NCI-H1436 treated with DMSO at 0.1 percent for 48 hours (cell line): ENCODE results near the gene TRERF1.

Experiments used
- DNase-seq: peaks from one replicate; lab custom pipeline; 2025; lab: John Stamatoyannopoulos, UW

Gene TRERF1

GRCh38 chr6:42184475-42184874, 267.3 kb downstream of the TRERF1 start:
- DNase-seq = no peak

GRCh38 chr6:42182101-42182500, 269.6 kb downstream of the TRERF1 start:
- no peak for DNase-seq

DNA sequence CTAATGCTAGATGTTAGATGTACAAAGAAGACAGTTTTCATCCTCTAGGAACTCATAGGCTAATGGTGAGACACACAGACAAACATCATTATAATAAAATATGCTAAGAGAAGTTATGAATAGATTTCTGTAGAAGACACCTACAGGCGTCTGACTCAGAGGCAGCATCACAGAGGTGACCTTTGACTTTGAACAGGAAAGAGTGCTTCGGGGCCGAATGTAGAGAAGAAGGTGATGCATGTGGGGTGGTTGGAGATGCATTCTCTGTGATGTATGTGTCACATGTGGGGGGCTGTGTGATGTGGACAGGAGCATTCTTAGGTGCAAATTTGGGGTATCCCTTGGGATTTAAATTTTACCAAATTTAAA, 271.8 kb downstream of the TRERF1 start:
- DNase-seq = no peak

GRCh38 chr6:42179261-42179944, 272.3 kb downstream of the TRERF1 start:
- DNase-seq = no peak

GRCh38 chr6:42177514-42178364, 274.0 kb downstream of the TRERF1 start:
- no peak for DNase-seq

- DNase-seq = no peak
Observed at GRCh38 chr6:42176981-42177380, 274.7 kb downstream of the TRERF1 start.

- DNase-seq = no peak
Observed at GRCh38 chr6:42175860-42176259, 275.9 kb downstream of the TRERF1 start.
